Upper lobe of left lung (tissue), 4 donors: ENCODE data around the gene PHOX2A.

ENCODE experiments used
- EP300 ChIP-seq, 4 donors: sonication (generic); formaldehyde crosslinking; IDR thresholded peaks; one replicate each; pipeline ENCODE4 v1.5.1; 2017; ENCODE audit warnings: antibody characterized with exemption in 4 of 4, control low read depth in 2 of 4
- POLR2A ChIP-seq, 4 donors: fragments of 450-650 bp; IDR thresholded peaks; one replicate each; pipeline ENCODE4 v1.5.1; 2016 to 2017; ENCODE audit warnings: antibody characterized with exemption in 4 of 4, mild to moderate bottlenecking in 2 of 4
- POLR2AphosphoS5 ChIP-seq, 2 donors: sonication (generic); formaldehyde crosslinking; IDR thresholded peaks; one replicate each; pipeline ENCODE4 v1.5.1; 2017; ENCODE audit warnings: antibody characterized with exemption in 2 of 2
- TF ChIP-seq, protein P1 (sequence below), 6 experiments: fragments of 450-650 bp in 4 of 6; fragments of 200-600 bp in 2 of 6; sonication (generic) in 2 of 6; IDR thresholded peaks; one replicate each; pipeline ENCODE4 v1.5.1; 2016 to 2019; ENCODE audit warnings: antibody characterized with exemption in 6 of 6

DNA sequence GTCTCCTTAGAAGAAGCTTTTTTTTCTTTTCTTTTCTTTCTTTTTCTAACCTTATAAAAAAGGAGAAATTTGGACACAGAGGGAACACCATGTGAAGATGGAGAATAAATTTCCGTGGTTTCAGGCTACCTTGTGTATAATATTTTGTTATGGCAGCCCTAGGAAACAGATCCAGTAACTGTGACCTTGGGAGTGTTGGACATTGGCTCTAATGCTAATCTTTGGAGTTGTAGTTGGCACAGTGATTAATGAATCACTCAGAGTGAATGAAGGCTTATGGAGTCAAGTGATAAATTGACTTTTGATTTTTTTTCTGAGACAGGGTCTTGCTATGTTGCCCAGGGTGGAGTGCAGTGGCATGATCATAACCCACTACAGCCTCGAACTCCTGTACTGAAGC is 15.5 kb upstream of the PHOX2A start:
- TF ChIP-seq, protein P1, sequence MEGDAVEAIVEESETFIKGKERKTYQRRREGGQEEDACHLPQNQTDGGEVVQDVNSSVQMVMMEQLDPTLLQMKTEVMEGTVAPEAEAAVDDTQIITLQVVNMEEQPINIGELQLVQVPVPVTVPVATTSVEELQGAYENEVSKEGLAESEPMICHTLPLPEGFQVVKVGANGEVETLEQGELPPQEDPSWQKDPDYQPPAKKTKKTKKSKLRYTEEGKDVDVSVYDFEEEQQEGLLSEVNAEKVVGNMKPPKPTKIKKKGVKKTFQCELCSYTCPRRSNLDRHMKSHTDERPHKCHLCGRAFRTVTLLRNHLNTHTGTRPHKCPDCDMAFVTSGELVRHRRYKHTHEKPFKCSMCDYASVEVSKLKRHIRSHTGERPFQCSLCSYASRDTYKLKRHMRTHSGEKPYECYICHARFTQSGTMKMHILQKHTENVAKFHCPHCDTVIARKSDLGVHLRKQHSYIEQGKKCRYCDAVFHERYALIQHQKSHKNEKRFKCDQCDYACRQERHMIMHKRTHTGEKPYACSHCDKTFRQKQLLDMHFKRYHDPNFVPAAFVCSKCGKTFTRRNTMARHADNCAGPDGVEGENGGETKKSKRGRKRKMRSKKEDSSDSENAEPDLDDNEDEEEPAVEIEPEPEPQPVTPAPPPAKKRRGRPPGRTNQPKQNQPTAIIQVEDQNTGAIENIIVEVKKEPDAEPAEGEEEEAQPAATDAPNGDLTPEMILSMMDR (IDR thresholded peaks at IDR 0.05): no peak
- no peak for TF ChIP-seq POLR2A (IDR thresholded peaks at IDR 0.05)
- TF ChIP-seq EP300 (IDR thresholded peaks at IDR 0.05): no peak
- no peak for TF ChIP-seq POLR2AphosphoS5 (IDR thresholded peaks at IDR 0.05)
